ENCODE measurements around the gene SLC25A44. TPM values are rescaled to one million over a fixed set of nuclear protein-coding genes. Genes with fewer than 3 reads are reported as not detected.

The SLC25A44 gene
- total RNA-seq, 2 donors from 2014 or later: 10.7 to 23.7 TPM

GRCh38 chr1:156246781-156247459 is 53.0 kb downstream of the SLC25A44 start:
- ATAC-seq (ENCODE audit: insufficient number of reproducible peaks, low FRiP score, low read depth): no peak
- H3K27ac ChIP-seq: no peak overlapping the region
- no peaks in the 10 kb centered on the region for H3K27me3 ChIP-seq (replicated peaks; ENCODE audit: insufficient read depth)
- H3K4me3 ChIP-seq: no peak overlapping the region
- H3K36me3 ChIP-seq: peaks cover 23% of the 10 kb centered on the region
- TF ChIP-seq CTCF (IDR thresholded peaks at IDR 0.05): no peak
- no peaks in the 10 kb centered on the region for H3K9me3 ChIP-seq
- DNase-seq (ENCODE audit: low spot score): no peak
- peaks cover 0 to 28% of the 10 kb centered on the region in 2 donors for H3K4me1 ChIP-seq (ENCODE audit: control insufficient read depth in 1 of 2, low read depth in 2 of 2)

- Histone ChIP-seq H3K9me3 (no peaks in the 10 kb centered on the region), H3K27me3 (replicated peaks; ENCODE audit: insufficient read depth) (no peaks in the 10 kb centered on the region), H3K4me3 (no peak within 1 kb of the TSS), H3K27ac (no peak within 1 kb of the TSS), H3K4me1 (ENCODE audit: control insufficient read depth in 1 of 2, low read depth in 2 of 2) (peaks cover 0 to 28% of the 10 kb centered on the region in 2 donors), H3K36me3 (peaks cover 31% of the 10 kb centered on the region)
- ATAC-seq (ENCODE audit: insufficient number of reproducible peaks, low FRiP score, low read depth) (no peak), DNase-seq (ENCODE audit: low spot score) (no peak)
- TF ChIP-seq CTCF (IDR thresholded peaks at IDR 0.05): no peak
Observed at GRCh38 chr1:156247460-156248322, 53.8 kb downstream of the SLC25A44 start, which contains the start of gene PAQR6. TSS of gene PAQR6 (minus strand) at chr1:156248056. CDS start at chr1:156246731, 1,325 bp downstream.

- no peak for DNase-seq (ENCODE audit: low spot score)
- no peak for ATAC-seq (ENCODE audit: insufficient number of reproducible peaks, low FRiP score, low read depth)
- Histone ChIP-seq H3K27me3 (replicated peaks; ENCODE audit: insufficient read depth) (no peaks in the 10 kb centered on the region), H3K4me3 (no peak overlapping the region), H3K9me3 (no peaks in the 10 kb centered on the region), H3K36me3 (peaks cover 37% of the 10 kb centered on the region), H3K4me1 (ENCODE audit: control insufficient read depth in 1 of 2, low read depth in 2 of 2) (peaks cover 0 to 28% of the 10 kb centered on the region in 2 donors), H3K27ac (no peak overlapping the region)
- TF ChIP-seq CTCF (IDR thresholded peaks at IDR 0.05): no peak
Observed at GRCh38 chr1:156248323-156248683, 54.4 kb downstream of the SLC25A44 start.

- ATAC-seq (ENCODE audit: insufficient number of reproducible peaks, low FRiP score, low read depth): no peak
- Histone ChIP-seq H3K36me3 (peaks cover 49% of the 10 kb centered on the region), H3K27me3 (replicated peaks; ENCODE audit: insufficient read depth) (no peaks in the 10 kb centered on the region), H3K9me3 (no peaks in the 10 kb centered on the region), H3K27ac (no peak overlapping the region), H3K4me3 (no peak overlapping the region), H3K4me1 (ENCODE audit: control insufficient read depth in 1 of 2, low read depth in 2 of 2) (peaks cover 0 to 28% of the 10 kb centered on the region in 2 donors)
- TF ChIP-seq CTCF (IDR thresholded peaks at IDR 0.05): no peak
- DNase-seq (ENCODE audit: low spot score): no peak
Observed at GRCh38 chr1:156249593-156249992, 55.7 kb downstream of the SLC25A44 start.

GRCh38 chr1:156251527-156251926 is 57.6 kb downstream of the SLC25A44 start:
- no peak for TF ChIP-seq CTCF (IDR thresholded peaks at IDR 0.05)
- ATAC-seq (ENCODE audit: insufficient number of reproducible peaks, low FRiP score, low read depth): no peak
- H3K27me3 ChIP-seq (replicated peaks; ENCODE audit: insufficient read depth): no peaks in the 10 kb centered on the region
- H3K4me3 ChIP-seq: no peak overlapping the region
- H3K27ac ChIP-seq: no peak overlapping the region
- H3K4me1 ChIP-seq (ENCODE audit: control insufficient read depth in 1 of 2, low read depth in 2 of 2): peaks cover 0 to 16% of the 10 kb centered on the region in 2 donors
- H3K36me3 ChIP-seq: peaks cover 50% of the 10 kb centered on the region
- no peaks in the 10 kb centered on the region for H3K9me3 ChIP-seq
- DNase-seq (ENCODE audit: low spot score): no peak

Measured in thoracic aorta (tissue), 2 donors.